ENCODE results near the gene COL11A1.

DNA sequence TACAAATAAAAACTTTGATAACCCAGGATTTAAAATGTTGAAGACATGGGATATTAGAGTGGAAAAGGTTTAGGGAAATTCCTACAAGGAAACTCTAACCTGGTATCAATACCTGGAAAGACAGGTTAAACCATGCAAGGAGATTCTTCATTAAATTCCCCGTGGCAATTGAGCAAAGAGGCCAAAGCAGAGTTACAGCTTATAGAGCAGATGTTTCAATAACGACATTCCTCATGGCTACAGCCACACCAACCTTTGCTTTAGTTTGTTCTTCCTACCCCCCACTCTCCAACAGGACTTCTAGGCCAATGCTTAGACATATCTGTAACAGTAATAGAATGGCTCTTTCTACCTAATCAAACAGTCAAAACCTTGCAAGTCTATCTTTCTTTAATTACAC is 271.3 kb downstream of the COL11A1 start:
- TF ChIP-seq, protein P1, sequence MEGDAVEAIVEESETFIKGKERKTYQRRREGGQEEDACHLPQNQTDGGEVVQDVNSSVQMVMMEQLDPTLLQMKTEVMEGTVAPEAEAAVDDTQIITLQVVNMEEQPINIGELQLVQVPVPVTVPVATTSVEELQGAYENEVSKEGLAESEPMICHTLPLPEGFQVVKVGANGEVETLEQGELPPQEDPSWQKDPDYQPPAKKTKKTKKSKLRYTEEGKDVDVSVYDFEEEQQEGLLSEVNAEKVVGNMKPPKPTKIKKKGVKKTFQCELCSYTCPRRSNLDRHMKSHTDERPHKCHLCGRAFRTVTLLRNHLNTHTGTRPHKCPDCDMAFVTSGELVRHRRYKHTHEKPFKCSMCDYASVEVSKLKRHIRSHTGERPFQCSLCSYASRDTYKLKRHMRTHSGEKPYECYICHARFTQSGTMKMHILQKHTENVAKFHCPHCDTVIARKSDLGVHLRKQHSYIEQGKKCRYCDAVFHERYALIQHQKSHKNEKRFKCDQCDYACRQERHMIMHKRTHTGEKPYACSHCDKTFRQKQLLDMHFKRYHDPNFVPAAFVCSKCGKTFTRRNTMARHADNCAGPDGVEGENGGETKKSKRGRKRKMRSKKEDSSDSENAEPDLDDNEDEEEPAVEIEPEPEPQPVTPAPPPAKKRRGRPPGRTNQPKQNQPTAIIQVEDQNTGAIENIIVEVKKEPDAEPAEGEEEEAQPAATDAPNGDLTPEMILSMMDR (IDR thresholded peaks at IDR 0.05; ENCODE audit: poor library complexity, severe bottlenecking), result no peak
- no peak for TF ChIP-seq POLR2AphosphoS5 (IDR thresholded peaks at IDR 0.05)
- TF ChIP-seq RAD21 (conservative IDR thresholded peaks at IDR 0.05), result no peak
- TF ChIP-seq, protein P2, sequence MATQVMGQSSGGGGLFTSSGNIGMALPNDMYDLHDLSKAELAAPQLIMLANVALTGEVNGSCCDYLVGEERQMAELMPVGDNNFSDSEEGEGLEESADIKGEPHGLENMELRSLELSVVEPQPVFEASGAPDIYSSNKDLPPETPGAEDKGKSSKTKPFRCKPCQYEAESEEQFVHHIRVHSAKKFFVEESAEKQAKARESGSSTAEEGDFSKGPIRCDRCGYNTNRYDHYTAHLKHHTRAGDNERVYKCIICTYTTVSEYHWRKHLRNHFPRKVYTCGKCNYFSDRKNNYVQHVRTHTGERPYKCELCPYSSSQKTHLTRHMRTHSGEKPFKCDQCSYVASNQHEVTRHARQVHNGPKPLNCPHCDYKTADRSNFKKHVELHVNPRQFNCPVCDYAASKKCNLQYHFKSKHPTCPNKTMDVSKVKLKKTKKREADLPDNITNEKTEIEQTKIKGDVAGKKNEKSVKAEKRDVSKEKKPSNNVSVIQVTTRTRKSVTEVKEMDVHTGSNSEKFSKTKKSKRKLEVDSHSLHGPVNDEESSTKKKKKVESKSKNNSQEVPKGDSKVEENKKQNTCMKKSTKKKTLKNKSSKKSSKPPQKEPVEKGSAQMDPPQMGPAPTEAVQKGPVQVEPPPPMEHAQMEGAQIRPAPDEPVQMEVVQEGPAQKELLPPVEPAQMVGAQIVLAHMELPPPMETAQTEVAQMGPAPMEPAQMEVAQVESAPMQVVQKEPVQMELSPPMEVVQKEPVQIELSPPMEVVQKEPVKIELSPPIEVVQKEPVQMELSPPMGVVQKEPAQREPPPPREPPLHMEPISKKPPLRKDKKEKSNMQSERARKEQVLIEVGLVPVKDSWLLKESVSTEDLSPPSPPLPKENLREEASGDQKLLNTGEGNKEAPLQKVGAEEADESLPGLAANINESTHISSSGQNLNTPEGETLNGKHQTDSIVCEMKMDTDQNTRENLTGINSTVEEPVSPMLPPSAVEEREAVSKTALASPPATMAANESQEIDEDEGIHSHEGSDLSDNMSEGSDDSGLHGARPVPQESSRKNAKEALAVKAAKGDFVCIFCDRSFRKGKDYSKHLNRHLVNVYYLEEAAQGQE (IDR thresholded peaks at IDR 0.05; ENCODE audit: borderline replicate concordance), result no peak
- no peak for TF ChIP-seq SMC3 (conservative IDR thresholded peaks at IDR 0.05; ENCODE audit: poor library complexity)
- TF ChIP-seq EZH2 (IDR thresholded peaks at IDR 0.05; ENCODE audit: borderline replicate concordance, insufficient read depth, low read length, poor library complexity, severe bottlenecking), result no peak
- no peak for TF ChIP-seq MXI1 (conservative IDR thresholded peaks at IDR 0.05; ENCODE audit: poor library complexity, severe bottlenecking)
- TF ChIP-seq TAF1 (IDR thresholded peaks at IDR 0.05; ENCODE audit: low read depth), result no peak
- no peak for TF ChIP-seq EP300 (conservative IDR thresholded peaks at IDR 0.05; ENCODE audit: poor library complexity, severe bottlenecking)

All from neural cell (in vitro differentiated cells).